Nephron (organoid): ENCODE data around the gene HAGHL.

ENCODE experiments used
- H3K27ac Mint-ChIP-seq, 3 experiments: 2 replicates each; pipeline ENCODE4 v1.8.0; 2020; ENCODE audit warnings: mixed read lengths in 3 of 3, mild to moderate bottlenecking in 2 of 3, moderate library complexity in 1 of 3
- H3K27me3 Mint-ChIP-seq: 2 replicates; pipeline ENCODE4 v1.8.0; 2021; ENCODE audit warnings: low read depth, mild to moderate bottlenecking, moderate library complexity, mixed read lengths
- H3K36me3 Mint-ChIP-seq: 2 replicates; pipeline ENCODE4 v1.8.0; 2020; ENCODE audit warnings: low read depth, mixed read lengths
- H3K4me1 Mint-ChIP-seq: 2 replicates; pipeline ENCODE4 v1.8.0; 2020; ENCODE audit warnings: mixed read lengths
- H3K4me3 Mint-ChIP-seq, 3 experiments: 2 replicates each; pipeline ENCODE4 v1.8.0; 2020; ENCODE audit warnings: mild to moderate bottlenecking in 3 of 3, mixed read lengths in 3 of 3, moderate library complexity in 2 of 3
- H3K9me3 Mint-ChIP-seq: 2 replicates; pipeline ENCODE4 v1.8.0; 2020; ENCODE audit warnings: mixed read lengths
- CTCF ChIP-seq, 3 experiments: fragments of 200-600 bp; sonication (generic); IDR thresholded peaks; one replicate each; pipeline ENCODE4 v1.5.0; 2021; ENCODE audit warnings: antibody characterized with exemption in 3 of 3; ENCODE audit not compliant: unreplicated experiment in 3 of 3

HAGHL gene

GRCh38 chr16:778909-779527 is 52.1 kb downstream of the HAGHL start:
- Mint-ChIP-seq H3K36me3 (no peaks in the 10 kb centered on the region), H3K27ac (no peak overlapping the region)

More at GRCh38 chr16:778909-779527, 52.1 kb downstream of the HAGHL start:
- Mint-ChIP-seq H3K4me1 (no peaks in the 10 kb centered on the region), H3K27me3 (peaks cover 5% of the 10 kb centered on the region), H3K4me3 (no peak overlapping the region), H3K9me3 (no peaks in the 10 kb centered on the region)
- TF ChIP-seq CTCF (IDR thresholded peaks at IDR 0.05; ENCODE audit: unreplicated experiment in 3 of 3): no peak
